Upper lobe of right lung (tissue), 1 donor: ENCODE results near the gene INTS11. TPM values are rescaled to one million over a fixed set of nuclear protein-coding genes. Genes with fewer than 3 reads are reported as not detected.

ENCODE experiments used
- ATAC-seq: fragments of 200-7000 bp; cut with Tn5 transposase; one replicate; pipeline ENCODE4 v1.9.1; 2020; ENCODE audit warnings: mild to moderate bottlenecking, moderate library complexity
- DNase-seq: peaks from one replicate; pipeline ENCODE4 v3.0.0-alpha.2; 2020
- H3K27ac ChIP-seq: fragments of 200-600 bp; one replicate; pipeline ENCODE4 v1.8.0; 2022
- H3K27me3 ChIP-seq: fragments of 200-600 bp; one replicate; pipeline ENCODE4 v1.8.0; 2022; ENCODE audit warnings: mild to moderate bottlenecking
- H3K36me3 ChIP-seq: fragments of 200-600 bp; one replicate; pipeline ENCODE4 v1.8.0; 2022
- H3K4me1 ChIP-seq: fragments of 200-600 bp; one replicate; pipeline ENCODE4 v1.8.0; 2022
- H3K4me3 ChIP-seq: fragments of 200-600 bp; one replicate; pipeline ENCODE4 v1.8.0; 2022; ENCODE audit warnings: mild to moderate bottlenecking
- H3K9me3 ChIP-seq: fragments of 200-600 bp; one replicate; pipeline ENCODE4 v1.8.0; 2022
- CTCF ChIP-seq: fragments of 200-600 bp; IDR thresholded peaks from one replicate; pipeline ENCODE4 v1.8.0; 2022; ENCODE audit warnings: antibody characterized with exemption
- intact Hi-C: fragments of 100-400 bp; cut with DNase I; formaldehyde crosslinking; loops from one replicate; pipeline ENCODE4 v1.11.0; 2022
- total RNA-seq: library from RNA; stranded (reverse); fragmentation: NEBNext Ultra II Directional; extraction: Animal tissue kit (Norgen Biotek cat#: 25700); gene quantifications from one replicate; pipeline ENCODE4 v1.2.1, GENCODE V29; 2021
- donor health status: DM: no; HTN: yes; CAD: no; lungs with severe emphysema.

Gene INTS11
- total RNA-seq, 1 donor from 2014 or later, result 81.9 TPM

- no peaks in the 10 kb centered on the region for H3K36me3 ChIP-seq
- ATAC-seq, result no peak
These were observed 38.7 kb downstream of the INTS11 start for GRCh38 chr1:1285611-1286311.

GRCh38 chr1:1285102-1285571 is 39.3 kb downstream of the INTS11 start:
- TF ChIP-seq CTCF, result no peak
- intact Hi-C loops, result loop anchor here (10.0 kb wide), 1 partner anchor 160 kb away; no protein-coding TSS in a partner anchor
- Histone ChIP-seq H3K4me1 (no peaks in the 10 kb centered on the region), H3K27ac (no peak overlapping the region), H3K27me3 (peaks cover 14% of the 10 kb centered on the region), H3K36me3 (no peaks in the 10 kb centered on the region), H3K4me3 (no peak overlapping the region), H3K9me3 (no peaks in the 10 kb centered on the region)
- ATAC-seq (no peak), DNase-seq (no peak)

More at GRCh38 chr1:1285611-1286311, 38.7 kb downstream of the INTS11 start:
- DNase-seq, result no peak
- no peak overlapping the region for H3K27ac ChIP-seq
- no peaks in the 10 kb centered on the region for H3K4me1 ChIP-seq
- intact Hi-C loops, result loop anchor here (10.0 kb wide), 1 partner anchor 161 kb away; no protein-coding TSS in a partner anchor
- TF ChIP-seq CTCF, result no peak
- H3K4me3 ChIP-seq, result no peak overlapping the region
- peaks cover 14% of the 10 kb centered on the region for H3K27me3 ChIP-seq
- no peaks in the 10 kb centered on the region for H3K9me3 ChIP-seq

DNA sequence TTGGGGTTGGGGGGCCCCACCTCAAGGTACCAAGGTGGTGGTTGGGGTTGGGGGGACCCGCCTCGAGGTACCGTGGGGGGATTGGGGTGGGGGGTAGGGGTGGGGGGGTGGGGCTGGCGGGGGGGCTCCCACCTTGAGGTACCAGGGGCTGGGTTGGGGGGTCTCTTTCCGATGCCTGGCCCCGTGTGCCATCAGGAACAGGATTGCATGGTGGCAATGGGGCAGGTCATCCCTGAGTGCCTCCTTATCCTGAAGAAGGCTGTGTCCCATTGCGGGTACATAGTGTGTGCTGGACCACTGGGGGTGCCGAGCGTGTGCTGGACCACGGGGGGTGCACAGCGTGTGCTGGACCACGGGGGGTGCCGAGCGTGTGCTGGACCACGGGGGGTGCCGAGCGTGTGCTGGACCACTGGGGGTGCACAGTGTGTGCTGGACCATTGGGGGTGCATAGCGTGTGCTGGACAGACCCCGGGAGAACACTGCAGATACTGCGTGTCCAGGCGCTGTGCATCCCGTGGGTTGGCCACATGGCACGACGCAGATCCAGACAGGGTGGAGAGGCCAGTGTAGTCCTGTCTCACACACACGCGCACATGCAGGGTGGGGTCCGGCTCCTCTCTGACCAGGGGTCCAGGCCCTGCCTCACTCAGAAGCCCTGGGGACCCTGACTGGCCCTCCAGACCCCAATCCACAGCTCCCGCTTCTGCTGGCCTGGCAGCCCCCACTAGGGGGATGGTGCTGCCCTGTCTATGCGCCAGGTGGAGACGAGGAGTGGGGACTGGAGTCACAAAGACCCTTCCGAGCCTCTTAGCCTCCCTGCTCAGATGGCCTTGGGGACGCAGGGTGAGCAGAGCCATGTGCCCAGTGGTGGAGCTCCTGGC is 40.0 kb downstream of the INTS11 start:
- intact Hi-C loops, result loop anchor here (10.0 kb wide), 1 partner anchor 160 kb away; no protein-coding TSS in a partner anchor
- peaks cover 14% of the 10 kb centered on the region for H3K27me3 ChIP-seq
- H3K4me3 ChIP-seq, result no peak overlapping the region
- no peaks in the 10 kb centered on the region for H3K4me1 ChIP-seq
- H3K27ac ChIP-seq, result no peak overlapping the region
- no peaks in the 10 kb centered on the region for H3K36me3 ChIP-seq
- no peak for TF ChIP-seq CTCF
- no peaks in the 10 kb centered on the region for H3K9me3 ChIP-seq
- DNase-seq (no peak), ATAC-seq (no peak)

- H3K27ac ChIP-seq, result no peak overlapping the region
- TF ChIP-seq CTCF, result no peak
- intact Hi-C loops, result loop anchor here (10.0 kb wide), 1 partner anchor 159 kb away; no protein-coding TSS in a partner anchor
- ATAC-seq (no peak), DNase-seq (no peak)
- no peaks in the 10 kb centered on the region for H3K36me3 ChIP-seq
- H3K9me3 ChIP-seq, result no peaks in the 10 kb centered on the region
- no peak overlapping the region for H3K4me3 ChIP-seq
- peaks cover 14% of the 10 kb centered on the region for H3K27me3 ChIP-seq
- no peaks in the 10 kb centered on the region for H3K4me1 ChIP-seq
These were observed 40.6 kb downstream of the INTS11 start for GRCh38 chr1:1283821-1284220.

DNA sequence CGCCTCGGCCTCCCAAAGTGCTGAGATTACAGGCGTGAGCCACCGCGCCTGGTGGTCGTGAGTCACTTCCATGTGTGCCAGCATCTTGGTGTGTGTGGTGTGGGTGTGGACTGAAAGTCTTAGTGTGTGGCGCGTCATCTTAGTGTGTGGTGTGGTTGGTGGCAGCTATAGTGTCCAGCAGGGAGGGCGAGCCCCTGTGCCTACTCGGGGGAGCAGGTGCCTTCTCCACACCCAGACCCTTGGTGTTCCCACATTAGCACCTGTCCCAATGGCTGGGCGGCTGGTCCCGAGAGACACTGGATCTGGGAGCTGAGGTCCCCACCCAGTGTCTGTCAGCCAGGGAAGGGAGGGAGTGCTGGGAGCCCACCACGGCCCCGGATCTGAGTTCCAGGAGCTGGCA is 41.5 kb downstream of the INTS11 start:
- ATAC-seq (no peak), DNase-seq (no peak)
- Histone ChIP-seq H3K4me1 (no peaks in the 10 kb centered on the region), H3K4me3 (no peak overlapping the region), H3K9me3 (no peaks in the 10 kb centered on the region), H3K27ac (no peak overlapping the region), H3K36me3 (no peaks in the 10 kb centered on the region), H3K27me3 (peaks cover 14% of the 10 kb centered on the region)
- TF ChIP-seq CTCF, result no peak
- intact Hi-C loops, result loop anchor here (10.0 kb wide), 1 partner anchor 158 kb away; no protein-coding TSS in a partner anchor
